Thoracic aorta (tissue), 2 donors: ENCODE measurements around the gene FGD6. TPM values are rescaled to one million over a fixed set of nuclear protein-coding genes. Genes with fewer than 3 reads are reported as not detected.

Experiments used
- ATAC-seq: fragments of 150-250 bp; one replicate; pipeline ENCODE4 v1.8.0; 2017; ENCODE audit warnings: low read depth; ENCODE audit not compliant: insufficient number of reproducible peaks, low FRiP score
- DNase-seq: peaks from one replicate; pipeline ENCODE4 v3.0.0-alpha.2; 2020; ENCODE audit warnings: low spot score
- H3K27ac ChIP-seq, 2 donors: fragments of 200-600 bp; sonication (generic); 1 replicate in 1 of 2; 2 replicates in 1 of 2; pipeline ENCODE4 v1.5.1; 2016; ENCODE audit warnings: mild to moderate bottlenecking in 2 of 2, moderate library complexity in 2 of 2
- H3K27me3 ChIP-seq: fragments of 200-600 bp; sonication (generic); replicated peaks from 2 replicates; pipeline ENCODE4 v1.6.0; 2016; ENCODE audit warnings: mild to moderate bottlenecking; ENCODE audit not compliant: insufficient read depth
- H3K36me3 ChIP-seq: fragments of 200-600 bp; sonication (generic); one replicate; pipeline ENCODE4 v1.5.1; 2016
- H3K4me1 ChIP-seq, 2 donors: fragments of 200-600 bp; sonication (generic); 1 replicate in 1 of 2; 2 replicates in 1 of 2; pipeline versions ENCODE4 v1.5.1 to v1.6.0; 2016; ENCODE audit warnings: low read depth in 2 of 2, mild to moderate bottlenecking in 1 of 2; ENCODE audit not compliant: control insufficient read depth in 1 of 2
- H3K4me3 ChIP-seq: fragments of 200-600 bp; sonication (generic); 2 replicates; pipeline ENCODE4 v1.5.1; 2016; ENCODE audit warnings: mild to moderate bottlenecking
- H3K9me3 ChIP-seq: fragments of 200-600 bp; sonication (generic); 2 replicates; pipeline ENCODE4 v1.5.1; 2016
- total RNA-seq, 2 donors: library from RNA; depleted of rRNA; stranded (reverse); fragments of >200 nt; gene quantifications; one replicate each; pipeline versions ENCODE4 v1.1.0 to v1.2.3, GENCODE V29; 2016
- TF ChIP-seq, protein P1 (sequence below): fragments of 200-600 bp; sonication (generic); IDR thresholded peaks from one replicate; pipeline ENCODE4 v1.5.1; 2019; ENCODE audit warnings: antibody characterized with exemption

FGD6 gene
- total RNA-seq, 2 donors from 2014 or later, result 8.4 to 9.8 TPM

DNA sequence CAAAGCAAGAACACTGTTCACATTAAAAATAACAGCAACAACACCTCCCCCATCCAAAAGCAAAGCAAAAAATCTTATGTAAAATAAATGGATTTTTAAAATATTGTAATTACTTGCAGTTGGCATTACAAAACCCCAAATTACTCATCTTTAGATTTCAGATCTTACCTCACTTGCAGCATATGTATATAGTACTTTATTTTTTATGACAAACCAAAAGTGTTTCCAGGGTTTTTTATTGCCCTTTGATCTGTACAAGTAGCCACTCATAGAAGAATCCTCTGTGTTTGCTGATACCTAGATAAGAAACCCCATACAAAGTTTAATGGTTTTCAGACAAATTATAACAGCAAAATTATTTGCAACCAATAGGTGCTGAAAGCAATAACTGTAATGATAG is 131.7 kb downstream of the FGD6 start:
- Histone ChIP-seq H3K9me3 (no peaks in the 10 kb centered on the region), H3K27ac (no peak overlapping the region), H3K4me3 (no peak overlapping the region), H3K27me3 (no peaks in the 10 kb centered on the region), H3K36me3 (no peaks in the 10 kb centered on the region), H3K4me1 (peaks cover 10 to 20% of the 10 kb centered on the region in 2 donors)
- DNase-seq (no peak), ATAC-seq (no peak)
- TF ChIP-seq, protein P1, sequence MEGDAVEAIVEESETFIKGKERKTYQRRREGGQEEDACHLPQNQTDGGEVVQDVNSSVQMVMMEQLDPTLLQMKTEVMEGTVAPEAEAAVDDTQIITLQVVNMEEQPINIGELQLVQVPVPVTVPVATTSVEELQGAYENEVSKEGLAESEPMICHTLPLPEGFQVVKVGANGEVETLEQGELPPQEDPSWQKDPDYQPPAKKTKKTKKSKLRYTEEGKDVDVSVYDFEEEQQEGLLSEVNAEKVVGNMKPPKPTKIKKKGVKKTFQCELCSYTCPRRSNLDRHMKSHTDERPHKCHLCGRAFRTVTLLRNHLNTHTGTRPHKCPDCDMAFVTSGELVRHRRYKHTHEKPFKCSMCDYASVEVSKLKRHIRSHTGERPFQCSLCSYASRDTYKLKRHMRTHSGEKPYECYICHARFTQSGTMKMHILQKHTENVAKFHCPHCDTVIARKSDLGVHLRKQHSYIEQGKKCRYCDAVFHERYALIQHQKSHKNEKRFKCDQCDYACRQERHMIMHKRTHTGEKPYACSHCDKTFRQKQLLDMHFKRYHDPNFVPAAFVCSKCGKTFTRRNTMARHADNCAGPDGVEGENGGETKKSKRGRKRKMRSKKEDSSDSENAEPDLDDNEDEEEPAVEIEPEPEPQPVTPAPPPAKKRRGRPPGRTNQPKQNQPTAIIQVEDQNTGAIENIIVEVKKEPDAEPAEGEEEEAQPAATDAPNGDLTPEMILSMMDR, result no peak

DNA sequence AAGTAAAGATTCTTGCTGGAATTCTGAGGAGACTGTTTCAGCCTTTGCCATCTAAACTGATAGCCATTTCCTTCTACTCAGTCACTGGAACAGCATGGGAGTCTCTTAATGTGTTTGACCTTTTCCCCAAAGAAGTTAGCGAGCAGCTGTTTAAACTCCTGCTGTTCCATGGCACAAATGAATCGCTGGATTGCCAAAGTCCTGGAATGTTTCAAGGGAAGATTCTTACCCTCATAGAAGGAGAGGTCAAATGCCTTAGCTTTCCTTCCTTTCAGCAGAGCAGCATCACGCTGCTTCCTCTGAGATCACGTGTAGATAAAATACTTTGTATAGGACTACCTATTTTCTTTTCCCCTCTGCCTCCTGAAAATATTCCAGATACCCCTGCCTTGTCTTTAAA is 133.3 kb downstream of the FGD6 start:
- no peaks in the 10 kb centered on the region for H3K36me3 ChIP-seq
- H3K27me3 ChIP-seq, result no peaks in the 10 kb centered on the region
- DNase-seq (no peak), ATAC-seq (no peak)
- peak overlapping the region; percentile 19 to 38 for H3K27ac ChIP-seq
- no peaks in the 10 kb centered on the region for H3K9me3 ChIP-seq
- H3K4me3 ChIP-seq, result peak overlapping the region; percentile 20
- TF ChIP-seq, protein P1, result no peak
- peaks cover 10 to 20% of the 10 kb centered on the region in 2 donors for H3K4me1 ChIP-seq

DNA sequence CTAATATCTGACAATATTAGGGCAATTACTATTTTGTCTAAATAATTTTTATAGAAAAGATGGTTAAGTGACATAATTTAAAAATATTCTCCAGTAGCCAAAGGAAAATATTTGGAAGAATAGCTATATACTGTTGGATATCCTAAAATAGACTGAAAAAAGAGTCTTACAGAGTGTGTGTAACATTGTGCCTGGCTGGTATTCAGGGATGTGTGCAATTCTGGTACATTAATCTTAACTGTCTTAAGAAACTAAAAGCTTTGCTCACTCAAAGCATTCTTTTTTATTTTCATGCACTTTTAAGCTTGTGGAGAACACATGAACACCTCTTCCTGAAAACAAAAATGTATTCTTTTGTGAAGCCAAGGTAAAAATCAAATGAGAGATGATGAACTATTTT is 133.8 kb downstream of the FGD6 start:
- H3K4me1 ChIP-seq, result peaks cover 10 to 20% of the 10 kb centered on the region in 2 donors
- TF ChIP-seq, protein P1, result no peak
- ATAC-seq (no peak), DNase-seq (no peak)
- no peaks in the 10 kb centered on the region for H3K9me3 ChIP-seq
- peak overlapping the region; percentile 19 to 38 for H3K27ac ChIP-seq
- no peak overlapping the region for H3K4me3 ChIP-seq
- H3K27me3 ChIP-seq, result no peaks in the 10 kb centered on the region
- H3K36me3 ChIP-seq, result no peaks in the 10 kb centered on the region

DNA sequence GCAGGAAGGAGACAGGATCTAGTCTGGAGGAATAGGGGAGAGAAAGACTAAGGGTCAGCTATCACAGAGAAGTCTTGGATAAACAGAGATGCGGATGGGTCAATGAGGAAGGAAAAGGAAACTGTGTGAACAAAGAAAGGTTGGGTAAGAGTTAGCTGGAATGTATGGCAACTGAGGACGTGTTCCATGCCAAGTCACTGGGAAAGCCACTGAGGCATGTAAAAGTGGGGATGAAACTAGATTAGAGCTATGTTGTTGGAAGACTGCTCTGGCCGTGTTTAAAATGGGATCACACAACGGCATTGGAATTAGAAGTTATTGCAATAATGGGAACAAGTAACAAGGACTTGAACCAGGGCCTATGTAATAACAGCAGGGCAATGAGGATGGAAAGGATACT is 139.9 kb downstream of the FGD6 start:
- peaks cover 3 to 10% of the 10 kb centered on the region in 2 donors for H3K4me1 ChIP-seq
- TF ChIP-seq, protein P1, result no peak
- ATAC-seq (no peak), DNase-seq (no peak)
- H3K27ac ChIP-seq, result no peak overlapping the region
- no peaks in the 10 kb centered on the region for H3K9me3 ChIP-seq
- H3K27me3 ChIP-seq, result no peaks in the 10 kb centered on the region
- H3K4me3 ChIP-seq, result no peak overlapping the region
- H3K36me3 ChIP-seq, result no peaks in the 10 kb centered on the region

DNA sequence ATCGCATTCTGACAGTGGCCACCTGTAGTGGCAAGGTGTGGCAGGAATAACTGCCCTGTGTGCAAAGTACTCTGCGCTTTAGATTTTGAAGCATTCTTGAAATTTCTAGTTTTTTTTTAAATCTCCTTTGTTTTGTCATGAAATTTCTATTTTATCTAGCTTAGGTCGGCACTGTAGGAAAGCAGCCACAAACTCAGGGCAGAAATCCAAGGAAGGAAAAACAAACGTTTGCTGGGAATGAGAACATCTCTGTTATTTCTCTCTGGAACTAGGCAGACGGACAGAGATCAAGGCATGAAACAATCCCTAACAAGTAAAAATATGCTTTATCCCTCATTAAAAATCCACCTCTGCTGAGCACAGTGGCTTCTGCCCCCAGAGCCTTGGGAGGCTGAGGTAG is 142.5 kb downstream of the FGD6 start:
- Histone ChIP-seq H3K4me1 (peaks cover 8 to 20% of the 10 kb centered on the region in 2 donors), H3K9me3 (no peaks in the 10 kb centered on the region), H3K4me3 (no peak overlapping the region), H3K27ac (peak overlapping the region; percentile 20 to 45), H3K27me3 (no peaks in the 10 kb centered on the region), H3K36me3 (no peaks in the 10 kb centered on the region)
- ATAC-seq (no peak), DNase-seq (no peak)
- TF ChIP-seq, protein P1, result no peak
